Measurements from ENCODE around the gene KRT71. TPM values are rescaled to one million over a fixed set of nuclear protein-coding genes. Genes with fewer than 3 reads are reported as not detected.

KRT71 gene
- total and polyA plus RNA-seq, 2 of the 8 experiments (the other 6 are each of a cell fraction or from before 2014, with no cell fraction given), result not detected

GRCh38 chr12:52533686-52534470, 19.1 kb downstream of the KRT71 start:
- Histone ChIP-seq H2BK12ac (ENCODE audit: low read depth, low read length) (no peak overlapping the region), H3K18ac (ENCODE audit: extremely low read depth, low read length) (no peak overlapping the region), H2BK120ac (replicated peaks; ENCODE audit: low read depth, low read length) (no peak overlapping the region), H3K79me1 (ENCODE audit: low read depth, low read length) (no peaks in the 10 kb centered on the region), H4K91ac (replicated peaks; ENCODE audit: insufficient read length, low read length) (no peak overlapping the region), H2AFZ (ENCODE audit: low read length) (no peak overlapping the region), H4K8ac (ENCODE audit: extremely low read depth, insufficient read depth, low read length) (no peak overlapping the region), H3K23me2 (ENCODE audit: low read depth, low read length) (no peaks in the 10 kb centered on the region), H4K5ac (ENCODE audit: insufficient read length, low read depth, low read length) (no peak overlapping the region), H3K4ac (replicated peaks; ENCODE audit: insufficient read length, low read depth, low read length) (no peak overlapping the region), H2BK15ac (ENCODE audit: low read length) (no peak overlapping the region), H4K20me1 (replicated peaks in 1 of 2; ENCODE audit: control insufficient read depth in 1 of 2, insufficient read depth in 2 of 2, low read length in 2 of 2) (no peaks in the 10 kb centered on the region), H3K4me2 (ENCODE audit: insufficient read depth in 1 of 2, low read depth in 2 of 2, low read length in 2 of 2) (no peak overlapping the region), H2AK5ac (ENCODE audit: low read depth, low read length) (no peak overlapping the region), H3K4me1 (replicated peaks in 1 of 4; ENCODE audit: control insufficient read depth in 3 of 4, insufficient read depth in 4 of 4, low read length in 3 of 4) (no peaks in the 10 kb centered on the region), H3K36me3 (ENCODE audit: control insufficient read depth in 2 of 4, insufficient read depth in 4 of 4, low read length in 3 of 4) (no peaks in the 10 kb centered on the region), H3K14ac (ENCODE audit: insufficient read length) (no peak overlapping the region), H3K9me3 (ENCODE audit: insufficient read depth in 2 of 2, low read depth in 1 of 2, low read length in 1 of 2) (no peaks in the 10 kb centered on the region), H3K23ac (ENCODE audit: insufficient read length) (no peak overlapping the region), H3K9ac (replicated peaks in 1 of 4; ENCODE audit: extremely low read depth in 1 of 4, low read depth in 3 of 4, low read length in 3 of 4) (no peak overlapping the region), H2BK5ac (ENCODE audit: low read depth, low read length) (no peak overlapping the region), H3K79me2 (ENCODE audit: control insufficient read depth in 1 of 2, insufficient read depth in 2 of 2, low read length in 2 of 2) (no peaks in the 10 kb centered on the region), H2BK20ac (ENCODE audit: low read length) (no peak overlapping the region), H3K56ac (replicated peaks; ENCODE audit: insufficient read length, low read depth, low read length) (no peak overlapping the region), H3K4me3 (ENCODE audit: extremely low read depth in 1 of 4, insufficient read depth in 2 of 4, low read depth in 3 of 4, low read length in 4 of 4) (no peak overlapping the region), H3K27me3 (replicated peaks in 1 of 4; ENCODE audit: control insufficient read depth in 3 of 4, extremely low read depth in 1 of 4, insufficient read depth in 3 of 4, low read length in 3 of 4) (no peaks in the 10 kb centered on the region), H3K27ac (ENCODE audit: low read depth, low read length) (no peak overlapping the region)
- no peak for TF ChIP-seq GTF2F1 (IDR thresholded peaks at IDR 0.05; ENCODE audit: borderline replicate concordance, low read depth, low read length)
- TF ChIP-seq YY1 (IDR thresholded peaks at IDR 0.05; ENCODE audit: low read depth, low read length), result no peak
- no peak for TF ChIP-seq ASH2L (IDR thresholded peaks at IDR 0.05; ENCODE audit: low read length)
- TF ChIP-seq HDAC2 (IDR thresholded peaks at IDR 0.05; ENCODE audit: borderline replicate concordance in 1 of 2, low read depth in 2 of 2, low read length in 2 of 2), result no peak
- TF ChIP-seq SIX5 (IDR thresholded peaks at IDR 0.05; ENCODE audit: low read depth, low read length), result no peak
- no peak for TF ChIP-seq ZNF274 (IDR thresholded peaks at IDR 0.05; ENCODE audit: borderline replicate concordance, extremely low read depth, low read length)
- no peak for TF ChIP-seq CREB1 (IDR thresholded peaks at IDR 0.05)
- TF ChIP-seq CTBP2 (IDR thresholded peaks at IDR 0.05; ENCODE audit: borderline replicate concordance, insufficient read depth, insufficient read length, low read length), result no peak
- no peak for TF ChIP-seq JUND (IDR thresholded peaks at IDR 0.05; ENCODE audit: low read length)
- DNase-seq (ENCODE audit: low read depth in 1 of 2, low spot score in 2 of 2) (no peak), FAIRE-seq (no peak)
- WGBS, 2 experiments (ENCODE audit: extremely low coverage in 1 of 2, insufficient coverage in 1 of 2, insufficient read length in 1 of 2, insufficient replicate concordance in 2 of 2, low coverage in 1 of 2, low lambda C conversion rate in 2 of 2, missing lambda C conversion rate in 1 of 2), result 85% methylated on average over 10 of the region's 10 CpGs; no CpG with 5 or more reads in 1 of the 2 experiments
- ChIA-PET CTCF (ENCODE audit: partially characterized antibody) (interaction anchor here (0.9 to 5.4 kb wide), 9 partner anchors 11 to 155 kb away, joined by 3 to 27 read pairs (median 4); partner anchors contain the start of gene KRT5), POLR2A (ENCODE audit: partially characterized antibody) (no interaction called here)

All from H1 (cell line).